ENCODE data around the gene ENOSF1. TPM values are rescaled to one million over a fixed set of nuclear protein-coding genes. Genes with fewer than 3 reads are reported as not detected.

ENOSF1 gene
- total and polyA plus RNA-seq, 2 donors (not counting 1 experiment from before 2014, with no cell fraction given): 8.0 to 34.8 TPM

- Mint-ChIP-seq H3K27ac (no peak overlapping the region), H3K27me3 (no peaks in the 10 kb centered on the region), H3K4me1 (no peaks in the 10 kb centered on the region), H3K9me3 (ENCODE audit: insufficient read depth) (no peaks in the 10 kb centered on the region), H3K4me3 (no peak overlapping the region)
- H3K27ac ChIP-seq (ENCODE audit: low read length in 2 of 2): no peak overlapping the region
- no peak overlapping the region for H3K4me3 ChIP-seq (ENCODE audit: control extremely low read depth in 1 of 5, extremely low read depth in 1 of 5, insufficient read depth in 1 of 5, low read depth in 2 of 5, low read length in 4 of 5)
- ATAC-seq (ENCODE audit: low read depth): no peak
- H3K4me2 ChIP-seq (replicated peaks; ENCODE audit: low read depth, low read length, poor library complexity, severe bottlenecking): no peak overlapping the region
- H3K36me3 ChIP-seq (replicated peaks in 1 of 2; ENCODE audit: control extremely low read depth in 1 of 2, control insufficient read depth in 1 of 2, extremely low read depth in 1 of 2, insufficient read depth in 2 of 2, low read length in 1 of 2): no peaks in the 10 kb centered on the region
- no peaks in the 10 kb centered on the region for H3K27me3 ChIP-seq (replicated peaks in 1 of 4; ENCODE audit: control extremely low read depth in 1 of 4, control insufficient read depth in 3 of 4, insufficient read depth in 4 of 4, low read length in 3 of 4)
- H4K20me1 ChIP-seq (ENCODE audit: control insufficient read depth, insufficient read depth, low read length, poor library complexity, severe bottlenecking): no peaks in the 10 kb centered on the region
- H3K4me1 ChIP-seq (ENCODE audit: control insufficient read depth in 2 of 2, insufficient read depth in 2 of 2, low read length in 2 of 2): no peaks in the 10 kb centered on the region
- H3K9ac ChIP-seq (ENCODE audit: low read length): no peak overlapping the region
- 100% methylated on average over 1 of the region's 2 CpGs for WGBS (ENCODE audit: insufficient coverage)
- ChIA-PET CTCF (no interaction called here), POLR2A (no interaction called here)
- peaks cover 0 to 3% (median 0%) of the 10 kb centered on the region in 3 donors for H3K9me3 ChIP-seq (ENCODE audit: control extremely low read depth in 1 of 3, control insufficient read depth in 2 of 3, insufficient read depth in 1 of 3, low read length in 2 of 3)
- intact Hi-C loops (cut with micrococcal nuclease): no loop called here
- TF ChIP-seq EZH2 (IDR thresholded peaks at IDR 0.05; ENCODE audit: borderline replicate concordance, insufficient read depth, low read depth, low read length, poor library complexity, severe bottlenecking): no peak
- no peak for TF ChIP-seq CTCF (IDR thresholded peaks at IDR 0.05)
- no peaks in the 10 kb centered on the region for H3K79me2 ChIP-seq (ENCODE audit: control insufficient read depth, insufficient read depth, low read length)
- no peak for DNase-seq
- H2AFZ ChIP-seq (ENCODE audit: insufficient read depth, low read depth, low read length, poor library complexity, severe bottlenecking): no peak overlapping the region
Observed at GRCh38 chr18:755506-755905, 43.1 kb upstream of the ENOSF1 start.

- CTCF ChIA-PET: no interaction called here
- POLR2A ChIA-PET: no interaction called here
- Mint-ChIP-seq H3K4me3 (no peak overlapping the region), H3K27ac (no peak overlapping the region), H3K27me3 (no peaks in the 10 kb centered on the region), H3K9me3 (ENCODE audit: insufficient read depth) (no peaks in the 10 kb centered on the region), H3K4me1 (no peaks in the 10 kb centered on the region)
- no peak overlapping the region for H2AFZ ChIP-seq (ENCODE audit: insufficient read depth, low read depth, low read length, poor library complexity, severe bottlenecking)
- no peaks in the 10 kb centered on the region for H3K4me1 ChIP-seq (ENCODE audit: control insufficient read depth in 2 of 2, insufficient read depth in 2 of 2, low read length in 2 of 2)
- H3K27me3 ChIP-seq (replicated peaks in 1 of 4; ENCODE audit: control extremely low read depth in 1 of 4, control insufficient read depth in 3 of 4, insufficient read depth in 4 of 4, low read length in 3 of 4): no peaks in the 10 kb centered on the region
- intact Hi-C loops (cut with micrococcal nuclease): no loop called here
- H3K9me3 ChIP-seq (ENCODE audit: control extremely low read depth in 1 of 3, control insufficient read depth in 2 of 3, insufficient read depth in 1 of 3, low read length in 2 of 3): no peaks in the 10 kb centered on the region
- no peak overlapping the region for H3K4me2 ChIP-seq (replicated peaks; ENCODE audit: low read depth, low read length, poor library complexity, severe bottlenecking)
- DNase-seq: no peak
- H3K79me2 ChIP-seq (ENCODE audit: control insufficient read depth, insufficient read depth, low read length): no peaks in the 10 kb centered on the region
- no peak overlapping the region for H3K27ac ChIP-seq (ENCODE audit: low read length in 2 of 2)
- H3K9ac ChIP-seq (ENCODE audit: low read length): no peak overlapping the region
- ATAC-seq (ENCODE audit: low read depth): no peak
- H3K4me3 ChIP-seq (ENCODE audit: control extremely low read depth in 1 of 5, extremely low read depth in 1 of 5, insufficient read depth in 1 of 5, low read depth in 2 of 5, low read length in 4 of 5): no peak overlapping the region
- H4K20me1 ChIP-seq (ENCODE audit: control insufficient read depth, insufficient read depth, low read length, poor library complexity, severe bottlenecking): no peaks in the 10 kb centered on the region
- H3K36me3 ChIP-seq (replicated peaks in 1 of 2; ENCODE audit: control extremely low read depth in 1 of 2, control insufficient read depth in 1 of 2, extremely low read depth in 1 of 2, insufficient read depth in 2 of 2, low read length in 1 of 2): no peaks in the 10 kb centered on the region
- TF ChIP-seq CTCF (IDR thresholded peaks at IDR 0.05) (no peak), EZH2 (IDR thresholded peaks at IDR 0.05; ENCODE audit: borderline replicate concordance, insufficient read depth, low read depth, low read length, poor library complexity, severe bottlenecking) (no peak)
- WGBS (ENCODE audit: insufficient coverage): 100% methylated on average over 1 of the region's 1 CpG
Observed at GRCh38 chr18:754656-755055, 42.2 kb upstream of the ENOSF1 start.
